ENCODE measurements around the gene CRLF3. TPM values are rescaled to one million over a fixed set of nuclear protein-coding genes. Genes with fewer than 3 reads are reported as not detected.
A peak's percentile ranks its signal among the peaks of the same experiment; 100 is the strongest.

CRLF3 gene
- 10 to 100 TPM; 45.2 to 46.9 (median 45.6) TPM for total RNA-seq

DNA sequence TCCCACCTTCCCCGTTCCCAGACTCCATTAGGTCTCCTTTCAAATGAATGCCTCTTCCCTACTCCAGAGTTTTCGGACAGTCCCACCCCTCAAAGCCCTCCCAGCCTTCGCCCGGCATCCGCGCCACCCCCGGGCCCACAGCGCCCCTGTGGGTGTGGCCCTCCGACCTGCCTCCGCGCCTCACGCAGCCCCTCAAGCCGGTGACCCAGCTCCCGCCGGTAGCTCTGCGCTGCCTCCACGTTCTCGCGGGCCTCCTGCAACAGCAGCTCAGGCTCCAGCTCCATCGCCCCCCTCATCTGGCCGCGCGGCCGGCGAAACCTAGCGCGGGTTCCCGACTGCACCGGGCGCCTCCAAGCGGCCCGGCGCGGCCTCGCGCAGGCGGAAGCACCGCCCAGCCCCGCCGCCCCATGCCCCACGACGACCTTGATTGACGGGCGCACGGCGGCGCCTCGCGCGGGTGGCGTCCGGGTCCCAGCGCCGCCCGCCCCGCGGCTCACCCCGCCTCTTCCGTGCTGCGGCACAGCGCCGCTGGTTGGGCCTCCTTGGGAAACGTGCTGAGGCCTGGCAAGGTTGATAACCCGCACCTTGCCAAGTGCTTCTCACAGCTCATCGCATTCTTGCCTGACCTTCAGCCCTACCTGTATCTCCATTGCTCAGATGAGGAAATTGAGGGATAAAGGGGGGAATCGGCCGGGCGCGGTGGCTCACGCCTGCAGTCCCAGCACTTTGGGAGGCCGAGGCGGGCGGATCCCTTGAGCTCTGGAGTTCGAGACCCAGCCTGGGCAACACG is at the start of gene CRLF3:
TSS of gene CRLF3 (minus strand) at position 337 of the 790 bp plus-strand sequence. CDS start at position 296, 41 bp downstream.
- peak; percentile 97 to 98 for ATAC-seq

DNA sequence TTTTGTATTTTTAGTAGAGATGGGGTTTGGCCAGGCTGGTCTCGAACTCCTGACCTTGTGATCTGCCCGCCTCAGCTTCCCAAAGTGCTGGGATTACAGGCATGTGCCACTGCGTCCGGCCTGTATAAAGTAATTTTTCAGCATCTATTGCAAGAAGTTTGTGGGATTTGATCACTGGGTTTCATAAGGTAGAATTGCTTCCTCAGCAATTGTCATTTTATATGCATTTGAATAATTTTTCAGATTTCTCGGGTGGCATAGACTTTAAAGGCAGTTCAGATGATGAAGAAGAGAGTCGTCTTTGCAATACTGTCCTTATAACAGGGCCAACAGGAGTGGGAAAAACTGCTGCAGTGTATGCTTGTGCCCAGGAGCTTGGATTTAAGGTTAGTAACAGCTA is 44.5 kb upstream of the CRLF3 start:
- Mint-ChIP-seq H3K36me3 (ENCODE audit: insufficient read depth) (peaks cover 26% of the 10 kb centered on the region), H3K9me3 (no peaks in the 10 kb centered on the region), H3K4me3 (no peak overlapping the region), H3K4me1 (ENCODE audit: low read depth) (no peaks in the 10 kb centered on the region), H3K27me3 (ENCODE audit: low read depth) (no peaks in the 10 kb centered on the region)
- no peak for ATAC-seq
- DNase-seq = no peak

More for the DNA sequence above, at the start of gene CRLF3:
- Mint-ChIP-seq H3K4me1 (ENCODE audit: low read depth) (peaks cover 38% of the 10 kb centered on the region), H3K9me3 (no peaks in the 10 kb centered on the region), H3K36me3 (ENCODE audit: insufficient read depth) (no peaks in the 10 kb centered on the region), H3K4me3 (peak within 1 kb of the TSS; percentile 99), H3K27me3 (ENCODE audit: low read depth) (no peaks in the 10 kb centered on the region)
- peak; percentile 84 for DNase-seq

GRCh38 chr17:30864636-30865035 is 40.1 kb upstream of the CRLF3 start:
- no peaks in the 10 kb centered on the region for H3K27me3 Mint-ChIP-seq (ENCODE audit: low read depth)
- peaks cover 21% of the 10 kb centered on the region for H3K36me3 Mint-ChIP-seq (ENCODE audit: insufficient read depth)
- no peaks in the 10 kb centered on the region for H3K9me3 Mint-ChIP-seq
- DNase-seq (no peak), ATAC-seq (no peak)
- no peak overlapping the region for H3K4me3 Mint-ChIP-seq
- no peaks in the 10 kb centered on the region for H3K4me1 Mint-ChIP-seq (ENCODE audit: low read depth)

- ATAC-seq = no peak
- H3K4me3 Mint-ChIP-seq = no peak overlapping the region
These were observed 34.2 kb upstream of the CRLF3 start for GRCh38 chr17:30858556-30859250.

DNA sequence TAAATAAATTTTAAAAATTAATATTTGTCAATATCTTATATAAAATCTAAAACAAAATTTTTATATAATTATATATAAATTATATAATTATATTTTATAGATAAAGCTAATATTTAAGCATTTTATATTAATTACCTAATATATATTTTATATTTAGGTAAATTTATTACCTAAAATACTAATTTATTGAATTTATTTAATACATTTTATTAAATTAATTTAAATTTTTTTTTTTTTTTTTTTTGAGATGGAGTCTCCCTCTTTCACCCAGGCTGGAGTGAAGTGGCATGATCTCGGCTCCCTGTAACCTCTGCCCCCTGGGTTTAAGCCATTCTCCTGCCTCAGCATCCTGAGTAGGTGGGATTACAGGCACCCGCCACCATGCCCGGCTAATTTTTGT is 29.7 kb upstream of the CRLF3 start:
- Mint-ChIP-seq H3K4me3 (no peak overlapping the region), H3K9me3 (no peaks in the 10 kb centered on the region), H3K4me1 (ENCODE audit: low read depth) (no peaks in the 10 kb centered on the region), H3K36me3 (ENCODE audit: insufficient read depth) (peaks cover 9% of the 10 kb centered on the region), H3K27me3 (ENCODE audit: low read depth) (no peaks in the 10 kb centered on the region)
- ATAC-seq = no peak
- DNase-seq = no peak

More at GRCh38 chr17:30858556-30859250, 34.2 kb upstream of the CRLF3 start:
- peaks cover 10% of the 10 kb centered on the region for H3K36me3 Mint-ChIP-seq (ENCODE audit: insufficient read depth)
- H3K27me3 Mint-ChIP-seq (ENCODE audit: low read depth) = no peaks in the 10 kb centered on the region
- H3K4me1 Mint-ChIP-seq (ENCODE audit: low read depth) = no peaks in the 10 kb centered on the region
- no peaks in the 10 kb centered on the region for H3K9me3 Mint-ChIP-seq
- DNase-seq = no peak

- Mint-ChIP-seq H3K4me1 (ENCODE audit: low read depth) (no peaks in the 10 kb centered on the region), H3K4me3 (no peak overlapping the region), H3K9me3 (no peaks in the 10 kb centered on the region), H3K36me3 (ENCODE audit: insufficient read depth) (peaks cover 10% of the 10 kb centered on the region), H3K27me3 (ENCODE audit: low read depth) (no peaks in the 10 kb centered on the region)
- DNase-seq (no peak), ATAC-seq (no peak)
These were observed 23.5 kb upstream of the CRLF3 start for GRCh38 chr17:30848021-30848420.

GRCh38 chr17:30840771-30841170 is 16.3 kb upstream of the CRLF3 start:
- DNase-seq (no peak), ATAC-seq (no peak)
- no peaks in the 10 kb centered on the region for H3K4me1 Mint-ChIP-seq (ENCODE audit: low read depth)
- H3K27me3 Mint-ChIP-seq (ENCODE audit: low read depth) = no peaks in the 10 kb centered on the region
- no peak overlapping the region for H3K4me3 Mint-ChIP-seq
- peaks cover 18% of the 10 kb centered on the region for H3K36me3 Mint-ChIP-seq (ENCODE audit: insufficient read depth)
- H3K9me3 Mint-ChIP-seq = no peaks in the 10 kb centered on the region

DNA sequence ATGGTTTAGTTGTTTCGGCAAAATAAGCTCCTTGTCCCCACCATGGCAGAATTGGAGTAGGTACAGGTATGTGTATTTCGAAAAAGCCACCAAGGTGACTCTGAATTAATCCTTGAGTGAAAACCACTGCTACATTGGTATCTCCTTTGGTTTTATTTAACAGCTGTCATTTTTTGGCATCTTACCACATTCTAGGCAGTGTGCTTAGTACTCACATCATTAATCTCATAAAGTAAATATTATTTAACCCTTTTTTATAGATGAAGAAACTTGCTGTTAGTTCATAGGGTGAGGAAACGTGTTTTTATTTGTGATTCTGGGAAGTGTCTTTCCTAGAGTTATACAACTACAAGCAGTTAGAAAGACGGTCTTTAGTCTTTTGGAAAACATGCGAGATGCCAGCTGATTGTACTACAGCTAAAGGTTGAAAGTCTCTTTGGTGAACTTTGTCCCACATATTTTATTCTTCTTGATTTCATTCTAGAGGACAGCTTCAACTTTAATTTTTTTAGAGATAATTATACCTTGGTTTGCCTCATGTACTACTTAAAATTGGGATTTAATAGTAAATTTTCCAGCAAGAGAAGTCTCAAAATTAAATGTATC is 13.8 kb upstream of the CRLF3 start:
- DNase-seq (no peak), ATAC-seq (no peak)
- no peaks in the 10 kb centered on the region for H3K9me3 Mint-ChIP-seq
- peaks cover 15% of the 10 kb centered on the region for H3K36me3 Mint-ChIP-seq (ENCODE audit: insufficient read depth)
- H3K4me1 Mint-ChIP-seq (ENCODE audit: low read depth) = no peaks in the 10 kb centered on the region
- H3K27me3 Mint-ChIP-seq (ENCODE audit: low read depth) = no peaks in the 10 kb centered on the region
- H3K4me3 Mint-ChIP-seq = no peak overlapping the region

DNA sequence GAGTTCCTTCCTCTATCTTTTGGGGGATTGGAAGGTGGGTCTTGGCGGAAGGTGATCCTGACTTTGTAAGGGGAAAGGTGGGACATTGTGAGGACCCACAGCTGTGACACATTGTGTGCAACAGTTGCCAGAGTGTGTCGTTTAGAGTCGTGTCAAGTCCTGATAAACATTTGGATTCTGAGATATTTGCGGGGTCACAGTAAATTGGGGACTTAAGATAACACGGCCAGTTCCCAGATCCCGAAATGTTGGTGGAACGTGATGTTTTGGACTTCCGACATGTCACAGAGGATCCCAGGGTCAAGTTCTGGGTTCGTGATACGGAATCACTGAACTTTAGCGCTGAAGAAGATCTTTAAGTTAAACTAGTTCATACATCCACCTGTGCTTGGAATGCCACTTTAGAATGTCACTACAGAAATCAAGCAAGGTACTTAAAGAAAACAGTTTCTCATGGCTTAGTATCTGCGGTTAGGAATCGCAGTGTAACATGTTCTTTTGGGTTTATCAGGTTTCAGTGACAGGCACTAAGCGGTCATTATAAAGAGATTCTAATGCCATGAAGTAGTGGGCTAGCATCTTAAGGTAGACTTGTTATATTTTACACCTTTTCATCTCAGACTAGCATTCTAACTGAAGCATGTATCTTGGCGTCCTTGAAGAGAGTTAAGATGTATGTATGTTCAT is 8.1 kb upstream of the CRLF3 start:
- peak overlapping the region; percentile 96 for H3K4me3 Mint-ChIP-seq

DNA sequence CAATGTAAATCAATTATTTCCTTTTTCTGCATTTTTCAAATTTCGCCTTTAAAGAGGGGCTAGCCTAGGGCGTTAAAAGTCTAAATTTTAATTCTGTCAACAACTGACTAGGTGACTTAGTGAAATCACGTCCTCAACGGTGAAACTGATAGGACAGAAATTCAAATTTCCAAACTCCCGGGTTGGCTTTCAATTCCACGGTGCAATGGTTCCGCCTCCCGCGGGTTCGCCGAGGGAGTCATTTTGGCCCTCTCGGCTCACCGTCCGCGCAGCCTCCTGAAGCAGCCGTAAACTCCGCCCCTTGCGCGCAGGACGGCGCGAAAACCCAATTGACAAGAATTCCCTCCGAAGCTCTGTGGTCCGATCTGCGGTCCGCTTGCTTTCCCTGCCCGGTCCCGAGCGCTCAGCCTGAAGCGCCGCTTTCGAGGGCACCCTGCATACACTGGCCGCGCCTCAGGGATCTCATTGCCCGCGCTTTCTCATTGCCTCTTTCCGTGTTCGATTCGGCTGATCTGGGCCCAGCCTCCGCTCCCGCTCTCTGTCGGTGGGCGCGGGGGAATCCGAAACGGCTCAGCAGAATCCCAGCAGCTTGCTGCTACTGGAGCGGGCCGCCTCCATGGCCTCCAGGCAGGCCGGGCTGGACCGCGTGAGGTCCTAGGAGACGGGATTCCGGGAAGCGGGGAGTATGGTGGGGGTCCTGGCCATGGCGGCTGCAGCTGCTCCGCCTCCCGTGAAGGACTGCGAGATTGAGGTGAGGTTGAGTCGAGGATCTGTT is 7.4 kb upstream of the CRLF3 start, which contains the start of gene ATAD5:
TSS of gene ATAD5 (plus strand) at position 304 of the 775 bp plus-strand sequence. CDS start at position 686, 382 bp downstream.
- Mint-ChIP-seq H3K9me3 (no peaks in the 10 kb centered on the region), H3K4me1 (ENCODE audit: low read depth) (peaks cover 26% of the 10 kb centered on the region), H3K36me3 (ENCODE audit: insufficient read depth) (no peaks in the 10 kb centered on the region), H3K4me3 (peak within 1 kb of the TSS; percentile 96), H3K27me3 (ENCODE audit: low read depth) (no peaks in the 10 kb centered on the region)
- ATAC-seq = peak; percentile 96 to 97
- DNase-seq = peak; percentile 80

More for the DNA sequence above, 8.1 kb upstream of the CRLF3 start:
- DNase-seq (no peak), ATAC-seq (peak in 1 of 2 donors; percentile 8)
- no peaks in the 10 kb centered on the region for H3K9me3 Mint-ChIP-seq
- peaks cover 25% of the 10 kb centered on the region for H3K4me1 Mint-ChIP-seq (ENCODE audit: low read depth)
- no peaks in the 10 kb centered on the region for H3K27me3 Mint-ChIP-seq (ENCODE audit: low read depth)
- H3K36me3 Mint-ChIP-seq (ENCODE audit: insufficient read depth) = no peaks in the 10 kb centered on the region

GRCh38 chr17:30831257-30831656 is 6.8 kb upstream of the CRLF3 start:
- peaks cover 26% of the 10 kb centered on the region for H3K4me1 Mint-ChIP-seq (ENCODE audit: low read depth)
- ATAC-seq = peak; percentile 27 to 36
- DNase-seq = no peak

DNA sequence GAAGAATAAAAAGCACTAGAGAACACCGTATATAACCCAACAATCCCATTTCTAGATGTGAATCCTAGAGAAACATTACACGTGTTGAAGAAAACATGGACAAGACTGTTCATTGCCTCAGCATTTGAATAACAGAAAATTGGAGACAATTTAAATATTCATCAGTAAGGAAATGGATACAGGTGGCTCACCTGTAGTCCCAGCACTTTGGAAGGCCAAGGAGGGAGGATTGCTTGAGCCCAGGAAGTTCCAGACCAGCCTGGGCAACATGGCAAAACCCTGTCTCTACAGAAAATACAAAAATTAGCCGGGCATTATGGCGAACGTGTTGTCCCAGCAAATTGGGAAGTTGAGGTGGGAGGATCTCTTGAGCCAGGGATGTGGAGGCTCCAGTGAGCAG is 4.5 kb upstream of the CRLF3 start:
- Mint-ChIP-seq H3K4me1 (ENCODE audit: low read depth) (peaks cover 32% of the 10 kb centered on the region), H3K4me3 (no peak overlapping the region), H3K9me3 (no peaks in the 10 kb centered on the region), H3K27me3 (ENCODE audit: low read depth) (no peaks in the 10 kb centered on the region), H3K36me3 (ENCODE audit: insufficient read depth) (no peaks in the 10 kb centered on the region)
- ATAC-seq (no peak), DNase-seq (no peak)

More at GRCh38 chr17:30831257-30831656, 6.8 kb upstream of the CRLF3 start:
- no peaks in the 10 kb centered on the region for H3K36me3 Mint-ChIP-seq (ENCODE audit: insufficient read depth)
- peak overlapping the region; percentile 96 for H3K4me3 Mint-ChIP-seq
- H3K27me3 Mint-ChIP-seq (ENCODE audit: low read depth) = no peaks in the 10 kb centered on the region
- H3K9me3 Mint-ChIP-seq = no peaks in the 10 kb centered on the region

DNA sequence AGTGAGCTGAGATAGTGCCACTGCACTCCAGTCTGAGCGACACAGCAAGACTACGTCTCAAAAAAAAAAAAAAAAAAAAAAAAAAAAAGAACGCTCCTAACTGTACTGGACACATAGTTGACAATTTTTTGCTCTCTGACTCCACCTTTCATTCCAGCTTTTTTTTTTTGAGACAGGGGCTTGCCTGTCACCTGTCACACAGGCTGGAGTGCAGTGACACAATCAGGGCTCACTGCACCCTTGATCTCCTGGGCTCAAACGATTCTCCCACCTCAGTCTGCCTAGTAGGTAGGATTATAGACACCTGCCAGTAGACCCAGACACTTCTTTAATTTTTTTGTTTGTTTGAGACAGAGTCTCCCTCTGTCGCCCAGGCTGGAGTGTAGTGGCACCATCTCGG is 2.6 kb upstream of the CRLF3 start:
- DNase-seq (no peak), ATAC-seq (no peak)
- Mint-ChIP-seq H3K27me3 (ENCODE audit: low read depth) (no peaks in the 10 kb centered on the region), H3K36me3 (ENCODE audit: insufficient read depth) (no peaks in the 10 kb centered on the region), H3K9me3 (no peaks in the 10 kb centered on the region), H3K4me3 (no peak overlapping the region), H3K4me1 (ENCODE audit: low read depth) (peaks cover 27% of the 10 kb centered on the region)
